Kasumi-1 (cell line): ENCODE data around the gene AFAP1L1.

Experiments used
- DNase-seq, 2 experiments: peaks; one replicate each; lab custom pipeline; 2025; lab: John Stamatoyannopoulos, UW

The AFAP1L1 gene

DNA sequence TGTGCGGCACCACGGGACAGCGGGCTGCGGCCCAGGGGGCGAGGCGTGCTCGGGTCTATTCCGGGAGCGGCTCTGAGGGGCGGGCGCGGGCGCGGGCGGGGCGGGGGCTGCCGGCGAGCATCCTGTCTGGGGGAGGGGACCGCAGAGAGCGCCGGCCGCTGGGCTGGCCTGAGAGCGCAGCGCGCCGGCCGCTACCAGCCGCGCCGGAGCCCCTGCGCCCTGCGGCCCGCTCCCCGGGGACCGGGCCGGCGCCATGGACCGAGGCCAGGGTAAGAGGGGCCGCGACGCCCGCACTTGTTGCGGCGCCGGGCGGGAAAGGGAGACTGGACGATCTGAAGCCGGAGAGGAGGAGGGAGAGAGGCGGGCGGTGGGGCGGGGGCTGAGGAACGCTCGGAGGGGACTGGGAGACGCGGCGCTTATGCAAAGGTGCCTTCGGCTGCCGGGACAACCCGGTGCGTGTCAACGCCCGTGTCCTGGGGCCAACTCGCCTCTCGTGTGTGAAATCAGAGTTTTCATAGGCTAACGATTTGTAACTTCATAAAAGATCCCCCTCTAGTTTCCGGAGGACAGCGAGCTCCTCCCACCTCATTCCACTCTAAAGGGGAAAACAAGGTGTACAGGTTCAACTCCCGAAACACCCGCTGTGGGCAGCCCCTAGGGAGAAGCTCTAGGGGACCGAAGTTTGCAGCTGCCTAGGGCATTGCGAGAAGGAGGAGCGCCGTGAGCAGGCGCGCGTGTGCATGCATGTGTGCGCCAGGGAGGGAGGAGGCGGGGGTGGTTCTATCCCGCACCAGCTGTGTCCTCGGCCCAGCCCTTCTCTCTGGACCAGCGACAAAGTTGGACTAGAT, at the start of gene AFAP1L1:
Gene AFAP1L1, plus strand, starts transcription at position 144 of the 848 bp plus-strand sequence. Its CDS starts 110 bp downstream, at position 254.
- DNase-seq: peak; percentile 9 to 17

DNA sequence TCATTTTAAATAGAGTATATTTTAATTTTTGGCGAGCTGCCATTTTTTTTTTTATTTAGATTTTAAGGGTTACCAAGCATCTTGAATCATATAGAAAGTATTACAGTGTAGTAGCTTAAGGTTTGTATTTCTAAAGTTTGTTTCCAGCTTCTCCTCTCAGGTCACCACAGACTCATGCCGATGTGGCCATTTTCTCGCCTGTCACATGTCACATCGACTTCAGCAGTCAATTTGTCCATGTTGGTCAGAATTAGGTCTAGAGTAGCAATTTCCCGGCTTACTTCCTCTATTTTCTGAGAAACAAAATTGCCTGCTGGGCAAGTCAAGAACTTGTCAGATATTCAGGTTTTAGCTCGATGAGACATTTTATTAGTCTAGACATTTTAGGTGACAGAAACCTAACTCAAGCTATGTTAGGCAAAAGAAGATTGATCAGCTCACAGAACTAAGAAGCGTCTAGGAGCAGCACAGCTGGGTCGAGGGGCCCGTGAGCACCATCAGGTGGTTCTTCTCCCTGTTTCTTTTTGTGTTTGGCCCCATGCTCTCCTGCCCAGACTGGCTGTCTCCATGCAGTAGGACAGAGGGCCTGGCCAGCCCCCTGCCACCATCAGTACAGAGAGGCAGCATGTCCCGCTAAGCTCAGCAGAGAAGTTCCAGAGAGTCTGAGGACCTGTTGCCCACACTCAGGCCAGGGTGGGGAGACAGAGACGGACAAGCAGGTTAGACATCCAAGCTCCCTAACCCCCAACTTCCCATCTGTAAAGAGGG, 48.4 kb upstream of the AFAP1L1 start:
- DNase-seq: peak; percentile 28 to 53

DNA sequence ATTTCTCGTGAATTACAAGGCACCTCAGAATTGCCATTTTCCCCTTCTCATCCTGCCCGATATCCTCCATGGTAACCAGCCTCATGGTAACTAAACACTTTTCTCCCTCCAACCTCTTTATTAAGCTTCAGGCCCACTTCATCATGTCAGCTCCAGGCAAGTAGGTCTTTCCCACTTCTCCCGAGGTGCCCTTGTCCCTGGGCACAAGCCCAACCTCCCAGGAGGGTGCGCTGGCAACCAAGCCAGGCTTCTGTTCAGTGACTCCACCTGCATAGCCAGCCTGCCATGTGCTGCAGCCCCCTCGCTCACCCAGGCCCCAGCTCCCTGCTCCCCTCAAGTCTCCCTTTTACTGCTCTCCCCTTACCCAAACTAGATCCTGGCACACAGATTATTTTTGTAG, 47.4 kb upstream of the AFAP1L1 start:
- DNase-seq: no peak

DNA sequence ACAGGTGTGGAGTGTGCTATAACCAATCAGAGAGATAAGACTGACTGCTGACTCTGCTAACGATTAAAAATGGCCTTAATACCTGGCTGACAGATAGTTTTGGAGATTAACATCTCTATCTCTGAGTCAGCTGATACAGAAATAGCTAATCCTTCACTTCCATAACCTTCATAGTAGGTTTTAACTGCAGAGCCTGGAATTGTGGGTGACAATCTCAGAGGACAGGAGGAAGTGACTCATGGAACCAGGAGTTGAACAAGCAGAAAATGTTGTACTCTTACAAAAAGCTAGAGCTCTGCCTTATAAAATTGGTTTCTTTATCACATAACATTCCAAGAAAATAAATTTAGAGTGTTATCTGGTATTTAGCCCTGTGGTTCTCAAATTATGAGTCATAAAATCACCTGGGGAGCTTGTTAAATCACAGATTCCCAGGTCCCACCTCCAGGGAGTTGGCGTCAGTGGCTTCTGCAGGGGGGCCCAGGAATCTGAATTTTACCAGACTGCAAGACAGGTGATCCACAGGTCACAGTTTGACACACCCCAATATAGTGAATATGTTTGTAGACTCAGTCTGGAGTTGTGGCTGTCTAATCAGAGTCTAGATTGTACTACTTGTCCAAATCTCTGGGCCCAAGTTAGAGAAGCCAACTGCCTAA, 44.4 kb upstream of the AFAP1L1 start:
- peak in 1 of 2 experiments; percentile 24 for DNase-seq

DNA sequence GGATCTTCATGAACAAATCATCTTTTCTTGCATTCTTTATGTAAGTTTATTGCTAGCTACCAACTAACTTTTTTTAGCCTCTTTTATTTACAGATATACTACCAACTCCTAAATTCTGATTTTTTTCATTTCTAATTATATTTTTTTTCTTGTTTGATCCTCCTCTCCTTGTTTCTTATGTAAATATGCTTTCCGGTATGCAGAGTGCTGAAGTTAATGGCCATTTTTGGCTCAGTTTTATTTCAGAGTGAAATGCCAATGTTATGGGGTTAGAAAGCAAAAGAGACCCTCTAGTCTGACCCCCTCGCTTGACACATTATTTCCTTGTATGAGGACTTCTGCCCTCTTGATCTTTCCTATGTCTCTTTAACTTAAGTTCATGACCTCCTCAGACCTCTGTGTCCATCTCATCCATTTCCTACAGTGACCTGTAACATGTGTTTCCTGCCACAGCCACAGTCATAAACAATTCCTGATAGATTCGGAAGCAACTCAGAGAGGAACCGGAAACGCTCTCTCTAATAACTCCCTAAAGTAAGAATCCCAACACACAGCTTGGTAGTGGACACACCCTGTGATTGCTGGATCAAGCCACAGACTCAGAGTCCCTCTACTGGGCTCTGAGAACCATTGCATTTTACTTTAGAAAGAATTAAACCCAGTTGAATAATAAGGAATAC, 42.9 kb upstream of the AFAP1L1 start:
- DNase-seq: peak; percentile 25 to 42

DNA sequence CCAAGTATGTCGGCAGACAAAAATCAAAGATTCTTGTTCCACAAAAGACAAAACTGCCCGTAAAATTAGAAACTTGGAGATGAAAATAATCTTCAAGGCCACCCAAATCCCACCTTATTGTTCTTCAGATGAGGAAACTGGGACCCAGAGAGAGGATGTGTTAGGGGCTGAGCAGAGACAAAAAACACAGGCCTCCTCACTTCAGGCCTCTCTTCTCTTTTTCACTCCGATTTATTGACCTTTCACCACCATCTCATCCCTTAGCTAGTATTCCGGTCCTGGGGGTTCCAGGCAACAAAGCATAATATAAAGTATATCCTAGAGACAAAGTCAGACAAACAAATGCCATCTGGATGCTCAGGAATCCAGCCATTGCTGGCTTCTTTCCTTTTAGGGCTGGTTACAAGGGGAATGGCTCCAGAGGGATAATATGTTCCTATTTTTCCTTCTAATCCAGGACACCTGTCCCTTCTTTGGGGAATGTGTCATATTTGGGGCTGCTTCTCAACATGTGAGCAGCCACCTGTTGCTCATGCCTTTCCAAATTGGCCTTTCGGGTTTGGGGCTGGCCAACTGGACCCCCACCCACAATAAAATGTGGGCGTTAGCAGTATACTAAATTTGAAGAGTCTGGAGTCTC, 42.2 kb upstream of the AFAP1L1 start:
- DNase-seq: no peak

DNA sequence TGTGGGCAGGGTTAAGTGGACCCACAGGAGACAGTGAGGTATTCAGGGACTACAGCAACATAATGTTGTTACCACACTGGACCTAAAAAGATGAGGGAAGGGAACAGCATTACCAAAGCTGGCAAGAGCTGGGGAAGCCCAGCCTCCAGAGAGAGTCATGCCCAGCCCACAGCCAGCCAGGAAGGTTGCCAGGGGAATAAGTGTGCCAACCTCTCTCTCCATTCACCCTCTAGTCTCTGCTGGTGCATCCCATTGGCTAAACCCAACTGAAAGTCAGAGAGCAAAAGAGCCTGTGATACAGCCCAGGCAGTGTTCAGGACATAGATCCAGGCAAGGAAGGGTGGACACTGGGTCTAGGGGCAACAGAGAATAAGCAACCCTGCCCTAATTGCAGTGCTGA, 35.8 kb upstream of the AFAP1L1 start:
- DNase-seq: no peak

DNA sequence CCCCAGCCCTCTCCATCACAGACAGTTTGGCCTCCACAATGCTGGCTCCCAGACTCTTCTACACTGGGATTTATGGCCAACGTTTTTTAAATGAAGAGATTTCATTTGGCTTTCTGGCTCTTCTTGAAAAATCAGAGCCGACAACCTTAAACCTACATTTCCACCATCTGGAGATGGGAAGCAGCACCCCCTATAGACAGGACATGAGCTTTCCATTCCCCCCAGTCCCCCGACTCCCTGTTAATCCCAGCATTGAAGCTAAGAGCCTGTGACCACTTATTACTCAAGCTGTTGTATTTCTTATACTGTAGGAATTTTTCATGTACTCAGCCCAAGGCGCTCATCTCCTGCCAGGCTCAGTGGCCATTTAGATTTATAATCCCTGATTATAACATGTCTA, 34.0 kb upstream of the AFAP1L1 start:
- no peak for DNase-seq

DNA sequence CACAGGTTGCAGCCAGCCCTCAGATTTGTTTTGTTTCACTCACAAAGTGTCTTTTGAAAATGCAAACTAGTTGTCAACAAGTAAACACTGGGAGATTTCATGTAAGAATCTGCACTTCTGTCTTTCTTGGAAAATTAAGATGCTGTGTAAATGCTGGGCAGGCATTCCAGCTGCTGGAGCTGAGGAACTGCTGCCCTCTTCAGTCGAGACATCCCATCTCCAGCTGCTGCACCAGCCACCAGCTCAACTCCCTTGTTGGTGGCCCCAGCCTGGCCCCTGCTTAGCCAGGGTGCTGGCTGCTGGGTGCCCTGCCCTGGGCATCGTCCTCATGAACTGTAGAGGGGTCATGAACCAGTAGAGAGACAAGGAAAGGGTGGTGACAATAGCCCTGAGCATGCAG, 33.1 kb upstream of the AFAP1L1 start:
- peak in 1 of 2 experiments; percentile 3 for DNase-seq

DNA sequence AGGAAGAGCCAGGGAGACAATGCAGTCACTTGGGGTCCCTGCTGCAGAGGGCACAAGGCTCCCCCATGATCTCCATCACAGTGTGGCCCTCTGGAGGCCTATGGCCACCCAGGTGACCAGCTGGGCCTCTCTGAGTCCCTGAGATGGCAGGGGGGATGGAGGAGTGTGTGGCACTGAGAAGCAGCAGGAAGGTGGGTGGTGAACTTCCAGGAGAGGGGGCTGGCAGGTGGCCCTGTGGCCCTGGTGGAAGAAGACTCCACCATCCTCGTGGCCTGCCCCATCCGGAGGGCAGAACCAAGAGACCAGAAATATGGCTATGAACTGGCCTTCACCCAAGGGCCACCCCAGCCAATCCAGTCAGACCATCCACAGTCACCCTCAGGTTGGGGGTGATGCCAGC, 31.7 kb upstream of the AFAP1L1 start:
- DNase-seq: no peak

DNA sequence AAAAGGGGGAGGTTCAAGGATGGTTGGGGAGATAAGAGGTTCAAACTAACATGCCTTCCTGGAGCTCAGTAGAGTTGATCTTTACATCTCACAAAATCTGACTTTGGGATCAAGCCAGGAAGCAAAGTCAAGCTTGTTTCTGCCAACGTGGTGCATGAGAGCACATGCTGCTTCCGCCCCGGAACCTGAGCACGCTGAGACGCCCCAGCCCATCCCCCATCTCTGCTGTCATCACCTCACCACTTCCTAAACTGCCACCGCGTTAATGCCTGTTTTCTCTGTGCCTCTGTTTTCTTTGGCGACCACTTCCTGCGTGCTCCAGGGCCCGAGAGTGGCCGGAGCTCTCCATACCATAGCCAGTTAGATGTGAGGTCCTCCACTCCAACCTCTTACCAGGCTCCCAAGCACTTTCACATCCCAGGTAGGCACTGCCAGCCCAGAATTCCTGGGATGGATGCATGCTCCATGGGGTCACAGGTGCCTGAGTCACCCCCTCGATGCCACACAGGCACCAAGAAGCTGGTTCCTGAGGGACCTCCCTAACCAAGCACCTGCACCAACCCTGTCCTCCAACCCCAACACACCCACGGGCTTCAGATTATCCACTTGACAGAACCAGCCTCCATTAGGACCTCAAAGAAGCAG, 31.2 kb upstream of the AFAP1L1 start:
- peak; percentile 83 to 90 for DNase-seq

DNA sequence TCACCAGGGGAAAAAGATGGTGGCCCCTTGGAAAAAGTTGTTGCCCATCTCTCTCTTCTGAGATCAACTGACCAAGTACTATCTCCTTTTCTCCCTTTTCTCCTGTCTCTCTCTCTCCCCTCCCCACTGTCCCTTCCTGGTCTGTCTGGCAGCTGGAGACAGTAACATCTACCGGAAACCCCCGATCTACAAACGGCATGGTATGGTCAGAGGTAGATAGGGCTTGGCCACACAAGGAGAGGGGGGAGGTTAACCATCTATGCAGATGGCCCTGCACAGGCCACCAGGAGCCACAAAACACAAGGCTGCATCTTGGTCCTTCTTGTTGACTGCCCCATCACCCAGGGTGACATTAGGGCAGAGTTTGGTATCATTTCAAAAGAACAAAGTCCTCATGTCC, 29.3 kb upstream of the AFAP1L1 start:
- no peak for DNase-seq

DNA sequence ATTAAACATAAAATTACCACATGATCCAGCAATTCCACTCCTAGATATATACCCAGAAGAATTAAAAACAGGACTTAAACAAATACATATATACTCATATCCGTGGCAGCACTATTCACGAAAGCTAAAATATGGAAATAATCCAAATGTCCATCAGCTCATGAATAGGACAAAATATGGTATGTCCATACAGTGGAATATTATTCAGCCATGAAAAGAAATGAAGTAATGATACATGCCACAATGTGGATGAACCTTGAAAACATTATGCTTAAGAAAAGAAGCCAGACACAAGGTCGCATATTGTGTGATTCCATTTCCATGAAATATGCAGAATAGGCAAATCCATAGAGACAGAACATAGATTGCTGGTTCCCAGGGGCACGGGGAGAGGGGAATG, 24.8 kb upstream of the AFAP1L1 start:
- DNase-seq: no peak

DNA sequence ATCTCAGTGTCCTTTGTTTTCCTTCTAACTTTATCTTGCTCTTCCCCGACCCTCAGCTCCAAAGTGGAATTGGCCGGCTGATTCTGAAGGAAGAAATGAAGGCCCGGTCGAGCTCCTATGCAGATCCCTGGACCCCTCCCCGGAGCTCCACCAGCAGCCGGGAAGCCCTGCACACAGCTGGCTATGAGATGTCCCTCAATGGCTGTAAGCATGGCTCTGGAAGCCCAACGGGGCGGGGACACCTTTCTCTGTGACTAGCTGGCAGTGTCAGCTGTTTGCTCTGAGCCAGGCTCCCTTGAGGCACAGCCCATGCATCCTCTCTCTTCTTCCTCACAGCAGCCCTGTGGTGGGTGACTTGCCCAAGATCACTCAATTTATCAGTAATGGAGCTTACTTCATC, 23.9 kb upstream of the AFAP1L1 start:
- DNase-seq: no peak

DNA sequence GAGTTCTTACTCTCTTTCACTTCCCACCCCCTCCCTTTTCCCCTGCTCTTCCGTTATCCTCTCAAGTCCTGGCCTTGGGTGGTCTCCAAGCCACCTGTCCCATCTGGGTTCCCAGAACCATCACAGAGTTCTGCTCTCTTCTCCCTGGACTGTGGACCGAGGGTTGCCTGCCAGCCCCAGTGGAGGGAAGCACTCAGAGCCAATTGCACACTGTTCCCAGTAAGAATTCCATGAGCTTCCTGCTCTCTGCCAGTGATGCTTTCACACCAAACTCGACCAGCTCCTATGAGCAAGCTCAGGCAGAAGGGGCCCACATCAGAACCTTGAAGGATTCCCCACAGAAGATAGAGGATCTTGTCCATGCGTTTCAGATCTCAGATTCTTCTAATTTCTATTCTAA, 20.1 kb upstream of the AFAP1L1 start:
- DNase-seq: no peak

DNA sequence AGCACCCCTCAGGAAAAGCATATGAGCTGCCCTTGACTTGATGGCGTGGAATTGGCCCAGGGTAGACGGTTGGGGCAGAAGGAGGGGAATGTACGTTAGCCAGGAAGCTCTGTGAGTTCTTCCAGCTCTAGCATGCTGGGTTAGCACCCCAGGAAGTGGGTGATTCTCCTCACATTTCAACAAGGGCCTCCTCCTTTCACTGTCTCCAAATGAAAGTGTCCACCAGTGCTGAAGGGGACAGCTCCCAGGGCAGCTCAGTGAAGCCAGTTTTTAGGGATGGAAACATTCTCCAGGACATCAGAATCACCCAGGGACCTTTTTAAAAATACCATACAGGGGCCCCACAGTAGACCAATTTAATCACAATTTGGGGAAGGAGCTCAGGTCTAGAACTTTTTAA, 17.2 kb upstream of the AFAP1L1 start:
- peak; percentile 39 to 45 for DNase-seq

DNA sequence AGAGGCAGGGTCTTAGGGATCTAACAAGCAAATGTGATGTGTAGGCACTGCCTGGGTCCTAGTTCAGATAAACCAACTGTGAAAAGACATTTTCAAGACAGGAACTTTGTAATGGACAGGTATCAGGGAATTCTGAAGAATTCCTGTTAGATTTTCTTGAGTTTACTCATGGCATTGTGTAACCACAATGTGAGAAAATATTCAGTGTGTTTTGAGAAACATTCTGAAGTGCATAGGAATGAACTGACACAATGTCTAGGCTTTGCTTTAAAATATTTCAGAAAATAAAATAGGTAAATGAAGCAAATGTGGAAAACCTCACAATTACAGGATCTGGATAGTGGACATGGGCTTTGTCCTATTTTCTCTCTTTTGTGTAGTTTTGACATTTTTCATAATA, 15.2 kb upstream of the AFAP1L1 start:
- DNase-seq: no peak

DNA sequence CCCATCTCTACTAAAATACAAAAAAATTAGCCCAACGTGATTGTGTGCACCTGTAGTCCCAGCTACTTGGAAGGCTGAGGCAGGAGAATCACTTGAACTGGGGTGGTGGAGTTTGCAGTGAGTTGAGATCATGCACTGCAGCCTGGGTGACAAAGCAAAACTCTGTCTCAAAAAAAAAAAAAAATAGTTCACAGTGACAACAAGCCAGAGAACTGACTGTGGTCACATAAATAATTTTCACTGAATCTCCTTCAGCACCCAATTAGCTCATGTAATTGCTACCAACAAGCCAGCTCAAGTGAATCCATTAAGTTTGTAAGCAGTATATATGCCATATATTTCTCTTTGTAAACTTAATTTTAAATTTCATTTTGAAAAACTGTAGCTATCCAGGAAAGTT, 14.5 kb upstream of the AFAP1L1 start:
- no peak for DNase-seq

DNA sequence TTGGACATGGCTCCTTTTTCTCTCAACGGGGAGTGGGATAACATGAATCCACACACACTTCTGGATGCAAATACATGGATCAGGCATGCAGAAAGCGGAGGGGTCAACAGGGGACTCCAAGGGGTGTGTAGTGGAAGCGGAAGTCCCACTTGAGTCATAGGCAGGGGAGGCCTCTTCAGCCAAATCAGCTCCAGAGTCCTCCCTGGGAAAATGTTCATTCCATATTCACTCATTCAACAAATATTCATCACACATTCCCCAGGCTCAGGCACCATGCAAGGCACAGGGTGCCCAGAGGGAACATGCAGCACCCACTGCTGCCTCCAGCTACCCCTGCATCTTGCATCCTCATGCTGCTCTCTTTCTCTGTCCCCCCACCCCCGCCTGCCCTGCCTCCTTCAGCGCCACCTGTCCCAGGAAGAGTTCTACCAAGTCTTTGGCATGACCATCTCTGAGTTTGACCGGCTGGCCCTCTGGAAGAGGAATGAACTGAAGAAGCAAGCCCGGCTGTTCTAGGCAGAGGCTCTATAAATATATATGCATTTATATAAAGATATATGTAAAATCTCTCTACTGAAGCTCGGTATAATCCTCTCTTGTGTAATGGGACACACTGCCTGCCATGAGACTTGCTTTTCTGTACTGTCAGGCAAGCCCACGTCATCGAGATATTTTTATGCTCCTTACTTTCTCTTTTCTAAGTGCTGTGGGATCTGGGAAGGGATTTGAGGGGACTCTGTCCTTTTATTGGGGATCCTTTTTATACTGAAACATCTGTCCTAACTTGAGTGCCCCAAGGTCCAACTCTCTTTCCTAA, 13.6 kb upstream of the AFAP1L1 start:
- no peak for DNase-seq

DNA sequence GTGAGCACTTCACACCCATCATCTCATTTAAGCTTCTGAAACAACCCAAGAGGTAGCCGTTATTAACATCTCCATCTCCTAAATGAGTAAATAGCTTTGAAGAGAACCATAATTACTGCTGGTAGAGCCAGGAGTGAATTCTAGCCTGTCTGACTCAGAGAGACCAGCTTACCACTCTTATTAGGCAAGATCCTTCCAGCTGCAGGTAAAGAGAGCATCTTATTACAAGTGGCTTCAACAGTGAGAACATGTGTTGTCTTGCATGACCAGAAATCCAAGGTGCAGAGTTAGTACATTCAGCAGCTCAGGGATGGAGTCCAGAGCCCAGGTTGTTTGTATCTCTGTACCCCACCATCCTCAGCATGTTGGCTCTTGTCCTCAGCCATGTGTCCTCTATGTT, 10.9 kb upstream of the AFAP1L1 start:
- no peak for DNase-seq
